ENCODE measurements around the gene GMDS. TPM values are rescaled to one million over a fixed set of nuclear protein-coding genes. Genes with fewer than 3 reads are reported as not detected.

Gene GMDS
- total and polyA plus RNA-seq, 2 donors = 19.9 to 28.4 TPM

GRCh38 chr6:2231438-2231837 is 14.0 kb downstream of the GMDS start:
- Histone ChIP-seq H3K36me3 (ENCODE audit: control insufficient read depth in 2 of 2, insufficient read depth in 2 of 2, low read length in 1 of 2) (no peaks in the 10 kb centered on the region), H3K27me3 (ENCODE audit: control insufficient read depth in 2 of 2, insufficient read depth in 1 of 2, low read length in 1 of 2) (no peaks in the 10 kb centered on the region), H3K9me3 (ENCODE audit: control insufficient read depth in 2 of 2, insufficient read depth in 1 of 2, low read length in 1 of 2) (no peaks in the 10 kb centered on the region), H3K4me1 (ENCODE audit: control insufficient read depth in 2 of 2, insufficient read depth in 2 of 2, low read length in 2 of 2) (no peaks in the 10 kb centered on the region), H3K27ac (ENCODE audit: low read depth in 1 of 2, low read length in 1 of 2) (no peak overlapping the region), H3K4me3 (ENCODE audit: low read length in 2 of 2) (no peak overlapping the region)
- 91% methylated on average over 4 of the region's 4 CpGs for WGBS
- DNase-seq (ENCODE audit: low read depth in 6 of 9, low spot score in 9 of 9) = no peak

- H3K4me1 ChIP-seq (ENCODE audit: control insufficient read depth in 2 of 2, insufficient read depth in 2 of 2, low read length in 2 of 2) = no peaks in the 10 kb centered on the region
- H3K4me3 ChIP-seq (ENCODE audit: low read length in 2 of 2) = no peak overlapping the region
- WGBS = 91% methylated on average over 2 of the region's 2 CpGs
- H3K27me3 ChIP-seq (ENCODE audit: control insufficient read depth in 2 of 2, insufficient read depth in 1 of 2, low read length in 1 of 2) = no peaks in the 10 kb centered on the region
- no peak for DNase-seq (ENCODE audit: low read depth in 6 of 9, low spot score in 9 of 9)
- no peak overlapping the region for H3K27ac ChIP-seq (ENCODE audit: low read depth in 1 of 2, low read length in 1 of 2)
- H3K36me3 ChIP-seq (ENCODE audit: control insufficient read depth in 2 of 2, insufficient read depth in 2 of 2, low read length in 1 of 2) = no peaks in the 10 kb centered on the region
- no peaks in the 10 kb centered on the region for H3K9me3 ChIP-seq (ENCODE audit: control insufficient read depth in 2 of 2, insufficient read depth in 1 of 2, low read length in 1 of 2)
These were observed 14.6 kb downstream of the GMDS start for GRCh38 chr6:2230659-2231277.

- H3K36me3 ChIP-seq (ENCODE audit: control insufficient read depth in 2 of 2, insufficient read depth in 2 of 2, low read length in 1 of 2) = no peaks in the 10 kb centered on the region
- H3K9me3 ChIP-seq (ENCODE audit: control insufficient read depth in 2 of 2, insufficient read depth in 1 of 2, low read length in 1 of 2) = no peaks in the 10 kb centered on the region
These were observed 15.7 kb downstream of the GMDS start for GRCh38 chr6:2229742-2230141.

GRCh38 chr6:2229039-2229438 is 16.4 kb downstream of the GMDS start:
- Histone ChIP-seq H3K4me3 (ENCODE audit: low read length in 2 of 2) (no peak overlapping the region), H3K27ac (ENCODE audit: low read depth in 1 of 2, low read length in 1 of 2) (no peak overlapping the region), H3K9me3 (ENCODE audit: control insufficient read depth in 2 of 2, insufficient read depth in 1 of 2, low read length in 1 of 2) (no peaks in the 10 kb centered on the region), H3K36me3 (ENCODE audit: control insufficient read depth in 2 of 2, insufficient read depth in 2 of 2, low read length in 1 of 2) (no peaks in the 10 kb centered on the region), H3K4me1 (ENCODE audit: control insufficient read depth in 2 of 2, insufficient read depth in 2 of 2, low read length in 2 of 2) (no peaks in the 10 kb centered on the region), H3K27me3 (ENCODE audit: control insufficient read depth in 2 of 2, insufficient read depth in 1 of 2, low read length in 1 of 2) (no peaks in the 10 kb centered on the region)
- no peak for DNase-seq (ENCODE audit: low read depth in 6 of 9, low spot score in 9 of 9)
- WGBS = 98% methylated on average over 4 of the region's 4 CpGs

More at GRCh38 chr6:2229742-2230141, 15.7 kb downstream of the GMDS start:
- Histone ChIP-seq H3K27ac (ENCODE audit: low read depth in 1 of 2, low read length in 1 of 2) (no peak overlapping the region), H3K4me3 (ENCODE audit: low read length in 2 of 2) (no peak overlapping the region), H3K27me3 (ENCODE audit: control insufficient read depth in 2 of 2, insufficient read depth in 1 of 2, low read length in 1 of 2) (no peaks in the 10 kb centered on the region), H3K4me1 (ENCODE audit: control insufficient read depth in 2 of 2, insufficient read depth in 2 of 2, low read length in 2 of 2) (no peaks in the 10 kb centered on the region)
- no peak for DNase-seq (ENCODE audit: low read depth in 6 of 9, low spot score in 9 of 9)
- WGBS = 97% methylated on average over 4 of the region's 4 CpGs

GRCh38 chr6:2228392-2228791 is 17.0 kb downstream of the GMDS start:
- no peaks in the 10 kb centered on the region for H3K9me3 ChIP-seq (ENCODE audit: control insufficient read depth in 2 of 2, insufficient read depth in 1 of 2, low read length in 1 of 2)
- no peaks in the 10 kb centered on the region for H3K27me3 ChIP-seq (ENCODE audit: control insufficient read depth in 2 of 2, insufficient read depth in 1 of 2, low read length in 1 of 2)
- H3K36me3 ChIP-seq (ENCODE audit: control insufficient read depth in 2 of 2, insufficient read depth in 2 of 2, low read length in 1 of 2) = no peaks in the 10 kb centered on the region
- DNase-seq (ENCODE audit: low read depth in 6 of 9, low spot score in 9 of 9) = no peak
- no peak overlapping the region for H3K4me3 ChIP-seq (ENCODE audit: low read length in 2 of 2)
- no peaks in the 10 kb centered on the region for H3K4me1 ChIP-seq (ENCODE audit: control insufficient read depth in 2 of 2, insufficient read depth in 2 of 2, low read length in 2 of 2)
- 93% methylated on average over 2 of the region's 2 CpGs for WGBS
- H3K27ac ChIP-seq (ENCODE audit: low read depth in 1 of 2, low read length in 1 of 2) = no peak overlapping the region

GRCh38 chr6:2226775-2227174 is 18.6 kb downstream of the GMDS start:
- H3K27ac ChIP-seq (ENCODE audit: low read depth in 1 of 2, low read length in 1 of 2) = no peak overlapping the region
- H3K27me3 ChIP-seq (ENCODE audit: control insufficient read depth in 2 of 2, insufficient read depth in 1 of 2, low read length in 1 of 2) = no peaks in the 10 kb centered on the region
- peaks cover 3 to 5% of the 10 kb centered on the region in 2 donors for H3K4me1 ChIP-seq (ENCODE audit: control insufficient read depth in 2 of 2, insufficient read depth in 2 of 2, low read length in 2 of 2)
- no peaks in the 10 kb centered on the region for H3K36me3 ChIP-seq (ENCODE audit: control insufficient read depth in 2 of 2, insufficient read depth in 2 of 2, low read length in 1 of 2)
- no peak for DNase-seq (ENCODE audit: low read depth in 6 of 9, low spot score in 9 of 9)
- no peaks in the 10 kb centered on the region for H3K9me3 ChIP-seq (ENCODE audit: control insufficient read depth in 2 of 2, insufficient read depth in 1 of 2, low read length in 1 of 2)
- no peak overlapping the region for H3K4me3 ChIP-seq (ENCODE audit: low read length in 2 of 2)
- 98% methylated on average over 2 of the region's 2 CpGs for WGBS

- Histone ChIP-seq H3K4me3 (ENCODE audit: low read length in 2 of 2) (no peak overlapping the region), H3K4me1 (ENCODE audit: control insufficient read depth in 2 of 2, insufficient read depth in 2 of 2, low read length in 2 of 2) (peaks cover 3 to 6% of the 10 kb centered on the region in 2 donors), H3K27me3 (ENCODE audit: control insufficient read depth in 2 of 2, insufficient read depth in 1 of 2, low read length in 1 of 2) (no peaks in the 10 kb centered on the region), H3K27ac (ENCODE audit: low read depth in 1 of 2, low read length in 1 of 2) (no peak overlapping the region), H3K36me3 (ENCODE audit: control insufficient read depth in 2 of 2, insufficient read depth in 2 of 2, low read length in 1 of 2) (no peaks in the 10 kb centered on the region), H3K9me3 (ENCODE audit: control insufficient read depth in 2 of 2, insufficient read depth in 1 of 2, low read length in 1 of 2) (no peaks in the 10 kb centered on the region)
- DNase-seq (ENCODE audit: low read depth in 6 of 9, low spot score in 9 of 9) = no peak
- WGBS = 96% methylated on average over 6 of the region's 6 CpGs
These were observed 19.7 kb downstream of the GMDS start for GRCh38 chr6:2225422-2226392.

GRCh38 chr6:2224847-2225382 is 20.5 kb downstream of the GMDS start:
- DNase-seq (ENCODE audit: low read depth in 6 of 9, low spot score in 9 of 9) = no peak
- Histone ChIP-seq H3K36me3 (ENCODE audit: control insufficient read depth in 2 of 2, insufficient read depth in 2 of 2, low read length in 1 of 2) (no peaks in the 10 kb centered on the region), H3K4me1 (ENCODE audit: control insufficient read depth in 2 of 2, insufficient read depth in 2 of 2, low read length in 2 of 2) (peaks cover 3 to 10% of the 10 kb centered on the region in 2 donors), H3K9me3 (ENCODE audit: control insufficient read depth in 2 of 2, insufficient read depth in 1 of 2, low read length in 1 of 2) (no peaks in the 10 kb centered on the region), H3K4me3 (ENCODE audit: low read length in 2 of 2) (no peak overlapping the region), H3K27me3 (ENCODE audit: control insufficient read depth in 2 of 2, insufficient read depth in 1 of 2, low read length in 1 of 2) (no peaks in the 10 kb centered on the region), H3K27ac (ENCODE audit: low read depth in 1 of 2, low read length in 1 of 2) (no peak overlapping the region)
- WGBS = 97% methylated on average over 11 of the region's 11 CpGs

GRCh38 chr6:2222275-2222842 is 23.0 kb downstream of the GMDS start:
- Histone ChIP-seq H3K4me1 (ENCODE audit: control insufficient read depth in 2 of 2, insufficient read depth in 2 of 2, low read length in 2 of 2) (peaks cover 3 to 11% of the 10 kb centered on the region in 2 donors), H3K36me3 (ENCODE audit: control insufficient read depth in 2 of 2, insufficient read depth in 2 of 2, low read length in 1 of 2) (no peaks in the 10 kb centered on the region), H3K4me3 (ENCODE audit: low read length in 2 of 2) (peak overlapping the region; percentile 27 to 33), H3K27me3 (ENCODE audit: control insufficient read depth in 2 of 2, insufficient read depth in 1 of 2, low read length in 1 of 2) (no peaks in the 10 kb centered on the region), H3K27ac (ENCODE audit: low read depth in 1 of 2, low read length in 1 of 2) (peak overlapping the region in 1 of 2 donors; percentile 64), H3K9me3 (ENCODE audit: control insufficient read depth in 2 of 2, insufficient read depth in 1 of 2, low read length in 1 of 2) (no peaks in the 10 kb centered on the region)
- WGBS = 50% methylated on average over 6 of the region's 6 CpGs
- DNase-seq (ENCODE audit: low read depth in 6 of 9, low spot score in 9 of 9) = no peak
